Epidermal melanocyte (primary cell): ENCODE data around the gene C4orf50.
"Not testable (repeated sequence)": the region's sequence is repeated elsewhere in the genome, so short reads cannot be mapped to it uniquely, and the experiment has no call there.

Experiments used
- DNase-seq: peaks from one replicate; pipeline ENCODE4 v3.0.0; 2011; ENCODE audit warnings: low spot score; ENCODE audit not compliant: insufficient read length

The C4orf50 gene

GRCh38 chr4:6017030-6017429 lies 1.2 kb downstream of the C4orf50 start:
- DNase-seq, result no peak

DNA sequence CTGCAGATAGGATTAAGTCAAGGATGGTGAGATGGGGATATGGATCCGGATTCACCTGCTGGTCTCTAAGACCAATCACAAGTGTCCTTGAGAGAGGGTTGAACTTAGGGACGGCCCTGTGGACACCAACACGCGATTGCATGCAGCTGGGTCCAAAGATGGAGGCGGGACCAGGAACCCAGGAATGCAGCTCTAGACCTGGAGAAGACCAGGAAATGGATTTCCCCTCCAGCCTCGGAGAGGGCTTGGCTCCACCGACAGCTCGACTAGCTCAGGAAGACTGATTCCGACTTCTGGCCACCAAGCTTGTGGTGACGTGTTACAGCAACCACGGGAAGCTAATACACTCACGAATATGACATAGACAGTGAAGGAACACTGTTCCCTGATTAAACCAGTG lies 4.7 kb downstream of the C4orf50 start:
- no peak for DNase-seq

DNA sequence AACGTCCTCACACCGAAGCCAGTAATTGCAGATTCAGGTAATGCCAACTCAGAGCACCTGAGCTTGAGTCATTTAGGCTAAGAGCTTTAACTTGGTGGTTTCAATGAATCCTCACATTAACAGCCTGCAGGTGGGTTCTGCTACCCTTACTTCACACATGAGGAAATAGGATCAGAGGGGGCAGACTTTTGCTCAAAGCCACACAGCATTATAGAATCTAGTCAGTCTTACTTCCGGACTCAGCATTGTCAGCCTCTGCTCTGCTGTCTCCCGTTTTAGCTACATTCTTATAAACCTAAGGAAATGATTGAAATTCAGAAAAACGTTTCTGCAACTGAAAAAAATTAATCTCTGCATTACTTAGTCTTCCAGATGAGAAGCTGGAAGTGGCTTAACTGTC lies 6.0 kb downstream of the C4orf50 start:
- no peak for DNase-seq

GRCh38 chr4:6011686-6012085 lies 6.5 kb downstream of the C4orf50 start:
- no peak for DNase-seq

- DNase-seq, result no peak
Observed at GRCh38 chr4:6011271-6011671, 7.0 kb downstream of the C4orf50 start.

GRCh38 chr4:6010789-6011188 lies 7.4 kb downstream of the C4orf50 start:
- no peak for DNase-seq

DNA sequence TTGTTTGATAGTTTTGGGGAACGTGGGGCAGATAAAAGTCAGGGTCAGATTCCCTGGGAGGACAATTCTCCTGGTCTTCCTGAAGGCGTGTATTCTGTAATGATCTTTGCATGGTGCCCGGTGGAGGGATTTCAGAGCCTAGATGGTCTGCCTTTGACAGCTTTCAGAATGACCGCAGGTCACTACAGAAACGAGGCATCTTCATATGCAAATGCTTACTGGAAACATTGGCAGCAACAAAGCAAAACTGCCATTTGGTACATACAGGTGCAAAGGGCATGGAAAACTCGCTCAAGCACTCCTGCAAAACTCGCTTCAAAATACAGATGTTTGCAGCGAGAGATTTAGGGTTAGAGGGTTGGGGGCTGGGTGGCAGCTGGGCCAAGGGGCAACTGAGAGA lies 8.8 kb downstream of the C4orf50 start:
- no peak for DNase-seq

GRCh38 chr4:6008766-6009385 lies 9.4 kb downstream of the C4orf50 start:
- no peak for DNase-seq

GRCh38 chr4:6008092-6008551 lies 10.1 kb downstream of the C4orf50 start:
- no peak for DNase-seq

GRCh38 chr4:6005175-6005574 lies 13.1 kb downstream of the C4orf50 start:
- DNase-seq, result no peak

DNA sequence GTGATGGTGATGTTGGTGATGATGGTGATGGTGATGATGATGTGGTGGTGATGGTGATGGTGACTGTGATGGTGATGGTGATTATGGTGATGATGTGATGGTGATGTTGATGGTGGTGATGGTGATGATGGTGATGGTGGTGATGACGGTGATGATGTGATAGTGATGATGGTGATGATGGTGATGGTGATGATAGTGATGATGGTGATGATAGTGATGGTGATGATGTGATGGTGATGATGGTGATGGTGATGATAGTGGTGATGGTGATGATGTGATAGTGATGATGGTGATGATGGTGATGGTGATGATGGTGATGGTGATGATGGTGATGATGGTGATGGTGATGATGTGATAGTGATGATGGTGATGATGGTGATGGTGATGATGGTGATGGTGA lies 14.7 kb downstream of the C4orf50 start:
- DNase-seq, result not testable (repeated sequence)

DNA sequence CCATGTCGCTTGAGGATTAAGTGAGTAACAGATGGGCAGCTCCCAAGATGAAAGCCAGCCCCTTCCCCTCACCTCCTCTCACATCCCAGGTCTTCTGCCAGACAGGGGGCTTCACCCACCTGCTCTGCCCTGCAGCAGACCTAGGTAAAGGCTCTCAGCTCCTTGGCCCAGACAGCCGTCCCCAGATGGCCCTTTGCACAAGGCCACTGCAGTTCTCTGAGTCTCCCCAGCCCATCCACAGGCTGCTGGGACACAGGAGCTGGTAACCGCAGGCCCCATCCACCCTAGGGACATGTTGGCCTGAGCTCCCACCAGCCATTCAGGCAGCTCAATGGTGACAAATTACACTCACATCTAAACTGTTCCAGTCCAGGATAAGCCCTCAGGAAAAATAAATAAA lies 15.3 kb downstream of the C4orf50 start:
- DNase-seq, result no peak

DNA sequence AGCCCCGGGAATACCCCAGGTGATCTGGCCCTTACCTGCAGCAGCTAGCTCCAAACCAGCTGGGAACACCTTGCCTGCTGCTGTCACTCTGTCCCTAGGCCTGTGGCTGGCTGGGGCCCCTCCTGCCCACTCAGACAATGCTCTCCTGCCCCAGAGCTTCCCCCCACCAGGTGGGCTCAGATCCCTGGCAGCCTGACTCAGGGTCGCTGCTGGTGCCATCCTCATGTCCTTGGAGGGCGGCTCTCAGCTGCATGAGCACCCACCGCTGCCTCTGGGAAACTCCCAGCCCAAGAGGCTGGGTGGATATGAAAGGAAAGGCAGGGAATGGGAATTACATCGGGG lies 15.8 kb downstream of the C4orf50 start:
- DNase-seq, result no peak

GRCh38 chr4:6001680-6002491 lies 16.3 kb downstream of the C4orf50 start:
- DNase-seq, result no peak

- DNase-seq, result no peak
Observed at GRCh38 chr4:5999830-6000365, 18.3 kb downstream of the C4orf50 start.

DNA sequence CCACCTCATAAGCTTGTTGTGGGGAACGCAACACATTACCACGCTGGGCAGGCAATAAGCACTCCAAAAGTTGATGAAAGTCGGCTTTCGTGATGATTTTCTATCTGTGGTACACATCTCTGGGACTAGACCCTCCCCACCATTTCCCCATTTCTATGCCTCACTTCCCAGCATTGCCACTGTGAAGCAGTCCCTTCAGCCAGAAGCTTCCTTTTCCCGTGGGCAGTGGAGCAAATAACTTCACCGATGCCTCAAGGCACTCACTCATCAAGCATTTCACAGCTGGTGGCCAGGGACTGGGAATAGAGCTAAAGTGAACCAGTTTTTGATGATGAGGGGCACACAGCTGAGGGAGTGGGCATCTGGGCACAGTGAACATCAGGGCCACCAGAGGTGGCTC lies 18.9 kb downstream of the C4orf50 start:
- no peak for DNase-seq

DNA sequence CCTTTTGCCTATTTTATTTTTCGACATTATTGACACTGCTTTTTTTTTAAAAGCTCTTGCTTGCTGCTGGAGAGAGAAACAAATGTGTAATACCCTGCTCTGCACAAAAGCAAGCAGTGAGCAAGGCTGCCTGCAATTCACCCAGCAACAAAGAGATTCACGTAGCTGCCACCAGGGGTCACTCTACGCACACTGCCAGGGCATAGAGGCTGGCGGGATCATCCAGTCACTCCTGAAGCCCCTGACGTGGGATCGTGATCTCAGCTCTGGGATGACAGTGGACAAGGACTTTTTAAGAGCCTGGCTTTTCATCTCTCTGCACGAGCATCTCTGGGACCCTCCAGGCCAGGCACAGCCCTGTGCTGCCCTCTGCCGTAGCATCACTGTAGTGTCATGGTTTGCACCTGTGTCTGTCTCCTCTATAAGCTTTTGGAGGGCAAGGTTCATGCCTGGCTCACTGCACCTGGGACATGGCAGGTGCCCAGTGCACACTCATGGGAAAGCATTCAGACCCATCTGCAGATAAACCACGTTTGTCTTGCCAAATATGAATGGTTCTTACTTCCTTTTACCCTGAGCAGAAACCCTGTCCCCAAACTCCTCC lies 19.8 kb downstream of the C4orf50 start:
- DNase-seq, result peak; percentile 72

DNA sequence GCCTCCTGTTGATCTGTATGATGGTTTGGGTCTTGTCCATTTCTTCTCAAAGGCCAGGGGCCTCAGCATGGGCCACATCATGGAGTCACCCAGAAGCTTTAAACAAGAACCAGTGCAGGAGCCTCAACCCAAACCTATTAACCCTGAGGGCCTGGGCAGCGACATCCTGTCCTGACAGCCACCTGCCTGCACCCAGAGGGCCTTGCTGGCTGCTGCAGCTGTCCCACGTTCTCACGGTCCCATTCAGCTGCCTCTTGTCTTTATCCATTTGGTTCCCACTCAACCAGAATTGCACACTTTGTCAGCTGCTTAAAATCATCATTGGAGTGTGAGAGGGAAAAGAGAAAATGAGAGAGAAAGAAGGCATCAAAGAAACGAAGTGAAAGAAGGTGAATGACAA lies 21.6 kb downstream of the C4orf50 start:
- DNase-seq, result no peak

DNA sequence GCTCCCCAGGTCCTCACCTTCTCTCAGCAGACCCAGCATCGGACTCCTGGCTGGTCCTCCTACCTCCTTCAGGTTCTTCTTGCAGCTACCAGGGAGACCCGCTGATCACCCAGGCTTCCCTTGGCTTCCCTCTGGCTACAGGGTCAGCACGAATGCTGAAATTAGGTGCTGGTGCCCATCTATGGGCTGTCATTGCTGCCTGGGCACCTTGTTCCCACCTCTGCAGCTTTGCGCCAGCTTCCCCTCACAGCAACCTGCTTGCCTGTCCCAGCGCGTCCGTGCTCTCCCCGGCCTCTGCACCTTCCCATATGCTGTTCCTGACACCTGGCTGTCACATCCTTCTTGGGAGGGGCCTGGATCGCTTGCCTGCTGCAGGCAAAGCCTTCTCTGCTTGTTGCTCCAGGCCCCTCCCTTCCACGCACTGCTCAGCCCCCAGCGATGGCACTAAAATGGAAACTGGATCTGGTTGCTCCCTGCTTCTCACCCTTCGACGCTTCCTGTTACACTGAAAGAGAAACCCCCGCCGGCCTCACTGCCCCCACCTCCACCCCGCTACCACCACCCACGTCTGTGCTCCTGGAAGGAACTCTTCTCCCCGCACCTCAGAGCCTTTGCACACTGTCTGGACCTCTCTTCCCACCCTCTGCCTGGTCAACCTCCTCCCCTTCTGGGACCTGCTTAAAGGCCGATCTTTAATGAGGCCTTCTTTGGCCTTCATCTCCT lies 22.2 kb downstream of the C4orf50 start:
- DNase-seq, result no peak

GRCh38 chr4:5993876-5994811 lies 24.1 kb downstream of the C4orf50 start:
- no peak for DNase-seq

- not testable (repeated sequence) for DNase-seq
Observed at GRCh38 chr4:5993346-5993745, 24.9 kb downstream of the C4orf50 start.
